Activated CD8-positive, alpha-beta memory T cell treated with anti-CD3 and anti-CD28 coated beads, Interleukin-2, amount 50 U/mL, for 1 hour (primary cell): ENCODE data around the gene CRACR2B.

Experiments
- DNase-seq: peaks from one replicate; pipeline ENCODE4 v3.0.0-alpha.2; 2020; ENCODE audit errors: extremely low read depth

Gene CRACR2B

DNA sequence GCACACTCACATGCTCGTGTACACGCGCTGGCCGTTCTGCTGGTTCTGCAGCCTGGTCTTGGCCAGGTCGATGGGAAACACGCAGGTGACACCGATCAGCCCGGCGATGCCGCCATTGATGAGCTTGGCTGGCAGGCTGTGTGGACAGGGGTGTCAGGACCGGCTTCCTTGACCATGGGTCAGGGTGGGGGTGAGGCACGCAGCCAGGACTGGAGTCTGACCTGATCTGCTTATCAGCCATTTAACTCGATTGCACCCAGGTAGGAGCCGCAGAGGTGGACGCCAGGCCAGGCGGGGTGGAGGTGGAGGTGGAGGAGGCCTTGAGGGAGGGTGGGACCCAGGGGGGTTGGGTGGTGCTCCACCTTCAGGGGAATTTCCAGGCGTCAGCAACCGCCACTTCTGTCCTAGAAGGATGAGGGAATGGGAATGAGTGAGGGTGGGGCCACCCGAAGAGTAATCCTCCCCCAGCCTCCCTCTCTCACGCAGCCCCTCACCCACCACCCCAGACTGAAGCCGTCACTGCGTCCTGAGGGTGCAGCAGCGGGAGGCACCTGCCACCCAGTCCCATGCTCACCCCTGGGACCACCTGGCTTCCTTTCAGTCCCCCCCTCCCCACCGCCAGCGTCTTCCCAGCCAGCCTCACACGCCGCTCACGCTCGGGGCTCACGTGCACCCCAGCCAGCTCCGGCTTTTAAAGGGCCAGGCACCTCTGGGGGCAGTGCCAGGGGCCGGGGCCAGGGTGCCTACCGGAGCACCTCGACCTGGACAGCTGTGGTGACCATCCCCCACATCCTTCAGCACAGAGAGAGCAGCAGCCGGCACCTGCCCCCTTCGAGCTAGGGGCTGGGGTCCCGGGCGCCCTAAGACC, 32.7 kb upstream of the CRACR2B start:
- DNase-seq = no peak

DNA sequence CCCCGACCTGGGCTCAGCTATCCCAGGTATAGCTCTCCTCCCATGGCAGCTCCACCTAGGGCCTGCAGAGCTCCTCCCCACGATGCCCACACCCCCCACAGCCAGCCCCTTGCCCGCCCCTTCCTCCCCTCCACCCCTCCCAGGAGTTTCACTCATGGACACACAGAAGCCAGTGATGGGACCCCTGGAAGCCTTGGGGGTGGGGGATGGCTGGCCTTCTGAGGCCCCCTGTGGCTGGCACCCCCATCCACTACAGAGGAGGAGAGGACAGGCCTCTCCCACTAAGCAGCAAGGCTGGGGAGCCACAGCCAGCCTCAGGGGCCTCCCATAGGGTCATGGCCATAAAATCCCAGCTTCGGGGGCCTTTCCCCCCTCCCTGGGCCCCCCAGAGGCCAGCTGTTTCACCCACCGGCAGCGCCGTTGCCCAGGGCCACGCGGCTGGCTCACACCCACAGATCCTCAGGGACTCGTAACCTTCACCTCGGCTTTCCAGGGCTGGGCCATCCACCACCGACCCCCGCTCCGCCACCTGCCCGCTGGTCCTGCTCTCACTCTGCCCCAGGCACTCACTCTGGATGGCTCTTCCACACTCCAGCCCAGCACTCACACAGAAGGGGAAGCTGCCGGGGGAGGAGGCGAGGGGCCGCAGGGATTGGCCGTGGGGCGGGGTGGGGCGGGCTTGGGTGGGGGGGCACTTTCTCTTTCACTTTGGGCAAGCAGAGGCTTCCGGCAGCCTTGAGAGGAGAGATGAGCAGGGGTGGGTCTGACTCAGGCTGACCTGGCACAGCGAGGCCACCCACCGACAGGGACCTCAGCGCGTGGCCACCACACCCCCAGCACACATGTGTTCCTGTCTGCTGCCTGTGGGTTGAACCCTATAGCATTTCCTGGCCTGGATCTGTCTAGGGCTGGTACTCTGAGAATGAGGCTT, 31.8 kb upstream of the CRACR2B start:
- peak; percentile 39 for DNase-seq

DNA sequence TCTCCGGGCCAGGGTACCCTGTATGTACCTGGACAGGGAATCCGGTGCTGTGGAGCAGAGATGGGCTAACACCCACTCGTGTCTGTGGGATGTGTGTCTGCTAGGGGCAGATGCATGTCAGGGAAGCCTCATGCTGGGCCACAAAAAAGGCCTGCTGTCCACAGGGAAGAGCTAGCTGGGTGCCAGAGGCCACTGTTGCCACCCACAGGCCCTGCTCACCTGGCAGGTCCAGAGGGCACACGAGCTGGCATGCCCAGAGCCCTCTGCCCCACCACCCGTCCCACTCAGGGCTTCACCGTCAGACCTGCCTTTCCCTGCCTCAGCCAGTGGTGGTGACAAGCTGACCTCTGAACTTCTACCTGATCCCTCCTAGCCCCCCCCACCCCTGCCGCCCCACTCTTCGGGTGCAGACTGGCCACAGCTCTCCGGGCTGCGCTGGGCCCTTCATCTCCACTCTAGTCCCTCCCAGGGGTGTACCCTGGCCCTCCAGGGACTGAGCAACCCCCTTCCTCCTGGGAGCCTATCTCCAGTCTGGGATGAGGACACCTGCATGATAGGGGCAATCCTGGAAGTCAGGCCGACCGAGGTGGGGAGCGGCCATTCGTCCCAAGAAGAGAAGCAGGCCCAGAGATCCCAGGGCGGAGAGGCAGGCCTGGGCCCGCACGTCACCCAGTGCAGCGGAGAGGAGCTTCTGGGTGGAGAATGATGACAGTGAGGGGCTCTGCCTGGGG, 31.0 kb upstream of the CRACR2B start:
- no peak for DNase-seq

DNA sequence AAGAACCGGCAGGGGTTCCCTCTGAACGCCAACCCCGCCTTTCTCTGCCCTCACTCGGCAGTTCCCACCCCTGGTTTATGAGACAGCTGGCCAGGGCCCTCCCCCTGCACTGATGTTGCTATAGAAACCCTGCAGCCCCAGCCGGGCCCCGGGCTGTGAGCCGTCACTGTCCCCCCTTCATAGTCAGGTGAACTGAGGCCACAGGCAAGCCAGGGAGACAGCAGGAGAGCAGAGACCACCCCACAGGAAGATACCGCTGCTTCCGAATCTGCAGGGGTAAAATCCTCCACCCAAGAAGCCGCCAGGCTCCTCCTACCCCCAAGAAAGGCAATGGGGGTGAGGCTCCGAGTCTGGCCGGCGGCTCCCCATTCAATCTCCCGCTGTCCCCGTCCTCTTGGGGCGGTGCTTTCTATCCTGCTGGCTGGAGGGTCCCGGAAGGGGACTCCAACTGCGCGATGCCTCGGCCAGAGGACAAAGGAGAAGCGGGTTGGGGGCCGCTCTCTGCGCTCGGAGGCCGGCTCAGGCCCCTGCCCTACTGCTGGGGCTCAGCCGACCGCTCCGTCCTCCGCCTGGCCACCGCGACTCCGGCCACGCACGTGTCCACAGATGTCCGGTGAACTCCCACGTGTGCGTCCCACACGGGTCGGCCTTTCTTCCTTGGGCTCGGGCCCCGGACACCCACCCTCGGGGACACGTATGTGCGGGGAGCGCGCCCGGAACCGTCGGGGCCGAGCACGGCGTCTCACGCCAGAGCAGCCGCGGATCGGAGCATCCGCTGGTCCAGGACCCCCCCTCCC, 30.2 kb upstream of the CRACR2B start:
- peak; percentile 62 for DNase-seq

DNA sequence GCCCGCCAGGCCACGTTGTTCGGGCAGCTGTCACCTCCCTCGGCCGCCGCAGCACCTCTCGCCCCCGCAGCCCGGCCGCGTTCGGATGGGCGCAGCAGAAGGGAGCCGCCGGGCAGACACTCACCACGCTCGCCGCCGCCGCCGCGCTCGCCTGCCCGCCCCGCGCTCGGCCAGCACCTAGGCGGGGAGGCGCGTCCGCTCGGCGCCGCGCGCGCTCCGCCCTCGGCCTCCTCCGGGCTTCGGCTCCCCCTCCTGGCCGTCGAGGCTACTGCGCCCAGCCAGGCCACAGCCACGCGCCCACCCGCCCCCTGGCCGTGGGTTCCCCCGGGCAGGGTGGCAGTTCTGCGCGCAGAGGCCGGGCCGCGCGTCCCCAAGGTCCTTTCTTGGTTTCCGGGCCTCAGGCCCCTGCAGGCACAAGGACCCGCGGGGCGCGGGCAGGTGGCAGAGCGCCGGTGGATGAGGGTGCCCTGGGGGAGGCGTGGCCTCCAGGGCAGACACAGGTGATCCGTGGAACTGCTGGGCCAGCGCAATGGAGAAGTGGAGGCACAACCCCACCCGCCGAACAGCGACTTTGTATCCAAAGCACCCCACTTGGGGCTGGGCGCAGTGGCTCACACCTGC, 29.5 kb upstream of the CRACR2B start, which contains the start of gene SLC25A22:
TSS of gene SLC25A22 (minus strand) at position 189 of the 621 bp plus-strand sequence. CDS start 3,275 bp downstream, outside the sequence.
- DNase-seq = no peak

DNA sequence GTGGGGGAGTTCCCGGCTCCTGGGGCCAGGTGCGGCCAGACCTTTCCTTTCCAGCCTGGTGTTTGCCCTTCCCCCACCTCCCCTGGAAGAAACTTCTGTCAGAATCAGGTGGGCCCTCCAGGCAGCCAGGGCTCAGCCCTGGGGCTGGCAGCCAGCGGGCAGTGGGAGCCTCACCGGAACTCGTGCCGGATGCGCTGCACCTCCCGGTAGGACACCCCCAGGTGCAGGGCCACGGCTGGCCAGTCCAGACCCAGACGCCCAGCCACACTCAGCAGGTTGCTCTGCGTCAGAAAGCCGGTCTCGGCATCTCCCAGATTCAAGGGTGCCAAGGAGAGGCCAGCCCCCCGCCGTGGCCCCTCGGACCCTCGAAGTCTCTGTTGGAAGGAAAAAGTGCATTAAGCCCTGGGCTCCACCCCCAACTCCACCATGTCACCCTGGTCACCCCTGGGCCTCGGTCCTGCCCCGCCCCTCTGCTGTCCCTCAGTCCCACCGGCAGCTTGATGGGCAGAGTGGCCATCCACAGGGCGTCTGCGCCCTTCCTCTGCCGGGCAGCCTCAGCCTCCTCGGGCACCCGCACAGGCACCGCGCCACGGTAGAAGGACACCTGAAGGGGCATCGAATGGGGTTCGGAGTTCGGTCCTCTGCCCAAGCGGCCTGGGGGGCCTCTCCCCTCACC, 27.9 kb upstream of the CRACR2B start:
- no peak for DNase-seq

DNA sequence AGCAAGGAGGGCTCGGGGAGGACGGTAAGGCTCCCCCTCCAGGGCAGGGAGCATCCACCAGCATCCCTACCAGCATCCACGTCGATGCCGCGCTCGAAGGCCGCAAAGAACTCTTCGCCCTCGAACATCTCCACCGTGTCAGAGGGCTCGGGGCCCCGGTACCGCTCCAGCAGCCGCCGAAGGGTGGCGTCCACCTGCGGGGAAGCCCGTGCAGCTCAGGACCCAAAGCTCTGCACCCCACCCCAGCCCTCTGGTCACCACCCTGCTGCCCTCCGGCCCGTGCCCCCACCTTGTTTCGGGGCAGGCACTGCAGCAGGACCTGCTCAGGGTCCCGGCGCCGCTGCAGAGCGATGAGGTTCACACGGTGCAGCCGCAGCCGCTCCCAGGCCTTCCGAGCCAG, 27.2 kb upstream of the CRACR2B start:
- no peak for DNase-seq

DNA sequence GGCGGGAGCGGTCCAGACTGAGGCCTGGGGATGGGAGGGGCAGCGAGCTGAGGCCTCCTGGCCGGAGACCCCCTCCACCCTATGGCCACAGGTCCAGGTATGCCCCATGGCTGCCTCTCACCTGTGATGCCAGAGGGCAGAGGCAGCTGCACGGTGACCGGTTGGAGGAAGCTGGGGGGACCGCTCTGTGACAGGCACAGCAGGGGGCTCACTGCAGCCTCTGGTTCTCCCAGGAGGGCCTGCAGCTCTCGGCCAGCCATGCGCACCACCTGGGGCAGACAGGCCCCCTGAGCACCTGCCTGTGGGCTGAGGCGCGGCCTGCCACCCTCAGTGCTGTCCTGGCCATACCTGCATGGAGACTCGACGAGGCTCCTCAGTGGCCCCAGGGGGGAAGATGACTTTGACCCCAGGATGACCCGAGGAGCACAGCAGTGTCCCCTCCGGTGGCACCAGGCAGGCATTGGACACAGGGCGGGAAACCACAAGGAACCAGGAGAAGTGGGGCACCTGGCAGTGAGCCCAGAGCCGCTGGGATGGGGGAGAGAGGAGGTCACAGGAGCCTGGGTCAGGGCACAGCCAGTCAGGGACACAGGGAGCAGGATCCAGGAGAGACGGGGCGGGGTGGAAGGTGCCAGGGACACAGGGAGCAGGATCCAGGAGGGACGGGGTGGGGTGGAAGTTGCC, 26.5 kb upstream of the CRACR2B start:
- no peak for DNase-seq

DNA sequence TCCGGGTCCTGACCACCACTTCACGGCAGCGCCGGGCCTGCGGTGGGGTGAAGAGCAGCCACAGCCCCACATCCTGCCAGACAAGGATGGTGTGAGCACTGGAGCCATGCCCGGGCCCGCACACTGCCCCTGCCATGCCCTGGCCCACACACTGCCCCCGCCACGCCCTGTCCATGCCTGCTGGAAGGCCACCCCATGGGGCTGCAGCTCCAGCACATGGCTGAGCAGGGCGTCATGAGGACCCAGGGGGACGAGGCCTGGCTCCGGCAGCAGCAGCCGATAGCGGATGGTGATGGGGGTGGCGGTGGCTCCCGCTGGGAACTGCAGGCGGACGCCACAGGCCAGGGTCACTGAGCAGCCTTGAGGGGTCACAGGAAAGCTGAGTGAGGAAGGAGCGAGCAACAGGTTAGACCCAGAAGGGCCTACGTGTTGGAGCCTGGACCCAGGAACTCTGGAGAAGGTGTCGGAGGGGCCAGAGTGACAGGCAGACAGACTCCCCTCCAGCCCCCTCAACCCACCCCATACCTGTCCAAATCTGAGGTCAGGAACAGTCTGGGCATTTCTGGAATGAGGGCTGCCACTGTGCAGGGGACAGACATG, 25.6 kb upstream of the CRACR2B start:
- no peak for DNase-seq

DNA sequence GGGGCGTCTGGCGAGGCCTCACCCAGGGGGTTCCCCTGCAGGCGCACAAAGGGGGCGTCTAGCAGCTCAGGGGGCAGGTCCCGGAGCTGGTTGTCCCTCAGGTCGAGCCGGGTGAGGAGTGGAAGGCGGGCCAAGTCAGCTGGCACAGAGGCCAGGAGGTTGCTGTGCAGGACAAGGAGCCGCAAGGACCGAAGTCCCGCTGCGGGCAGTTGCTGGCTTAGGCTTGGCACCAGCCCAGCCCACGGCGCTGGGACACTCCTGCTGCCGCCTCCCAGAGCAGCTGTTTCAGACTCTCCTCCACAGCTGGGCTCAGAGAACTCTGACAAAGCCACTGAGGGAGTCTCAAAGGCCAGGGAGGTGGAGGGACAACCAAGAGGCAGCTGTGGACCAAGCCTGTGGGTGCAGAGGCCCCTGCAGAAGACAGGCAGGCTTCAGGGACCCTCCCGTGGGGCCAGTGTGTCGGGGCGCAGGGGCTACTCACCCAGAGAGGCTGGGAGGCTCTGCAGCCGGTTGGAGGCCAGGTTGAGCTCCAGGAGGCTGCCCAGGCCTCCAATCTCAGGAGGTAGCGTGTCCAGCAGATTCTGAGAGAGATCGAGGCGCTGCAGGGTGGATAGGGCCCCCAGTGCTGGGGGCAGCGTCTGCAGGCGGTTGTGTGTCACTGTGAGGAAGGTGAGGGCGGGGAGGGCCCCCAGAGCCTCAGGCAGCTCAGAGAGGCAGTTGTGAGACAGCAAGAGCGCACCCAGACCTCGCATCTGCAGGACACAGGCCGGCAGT, 24.8 kb upstream of the CRACR2B start:
- no peak for DNase-seq

DNA sequence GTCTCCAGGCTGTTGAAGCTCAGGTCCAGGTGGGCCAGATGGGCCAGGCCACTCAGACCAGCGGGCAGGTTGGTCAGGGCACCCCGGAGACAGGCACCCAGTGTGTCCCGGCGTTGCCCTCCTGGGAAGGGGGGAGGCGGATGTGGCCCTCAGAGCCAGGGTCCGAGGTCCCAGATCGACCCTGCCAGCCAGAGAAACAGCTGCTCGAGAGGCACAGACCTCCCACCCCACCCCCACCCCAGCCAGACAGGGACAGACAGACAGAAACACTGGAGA, 24.3 kb upstream of the CRACR2B start:
- DNase-seq = no peak

DNA sequence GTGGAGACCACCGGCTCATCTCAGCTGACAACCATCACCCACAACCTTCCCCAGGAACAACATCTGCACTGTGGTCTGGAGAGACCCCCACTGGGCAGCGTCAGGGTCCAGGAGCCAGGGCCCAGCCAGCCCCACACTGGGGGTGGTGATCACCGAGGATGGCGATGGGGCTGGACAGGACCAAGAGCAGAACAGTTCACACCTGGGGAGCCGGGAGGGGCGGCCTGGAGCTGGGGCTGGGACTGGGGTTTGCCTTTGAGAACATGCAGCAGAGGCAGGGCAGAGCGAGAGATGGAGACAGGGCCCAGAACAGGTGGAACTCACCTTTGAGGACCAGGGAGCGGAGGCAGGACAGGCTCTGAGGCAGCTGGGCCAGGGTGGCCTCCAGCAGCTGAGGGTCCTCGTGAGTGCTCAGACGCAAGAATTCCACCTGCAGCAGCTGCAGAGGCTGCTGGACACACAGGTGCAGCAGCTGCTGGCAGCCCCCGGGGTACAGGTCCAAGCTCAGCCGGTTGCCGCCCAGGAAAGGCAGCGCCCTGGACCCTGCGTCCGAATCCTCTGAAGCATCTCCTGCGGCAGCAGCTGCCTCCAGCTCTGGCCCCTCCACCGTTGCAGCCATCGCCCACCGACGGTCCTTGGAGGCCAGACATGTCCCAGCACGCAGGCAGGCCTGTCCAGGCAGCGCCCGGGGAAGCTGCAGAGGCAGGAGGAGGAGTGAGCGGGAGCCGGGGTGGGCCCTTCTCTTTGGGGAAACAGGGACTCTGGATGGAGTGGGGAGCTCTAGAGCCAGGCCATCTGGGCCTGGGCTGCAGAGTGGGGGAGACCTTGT, 23.7 kb upstream of the CRACR2B start:
- DNase-seq = no peak

DNA sequence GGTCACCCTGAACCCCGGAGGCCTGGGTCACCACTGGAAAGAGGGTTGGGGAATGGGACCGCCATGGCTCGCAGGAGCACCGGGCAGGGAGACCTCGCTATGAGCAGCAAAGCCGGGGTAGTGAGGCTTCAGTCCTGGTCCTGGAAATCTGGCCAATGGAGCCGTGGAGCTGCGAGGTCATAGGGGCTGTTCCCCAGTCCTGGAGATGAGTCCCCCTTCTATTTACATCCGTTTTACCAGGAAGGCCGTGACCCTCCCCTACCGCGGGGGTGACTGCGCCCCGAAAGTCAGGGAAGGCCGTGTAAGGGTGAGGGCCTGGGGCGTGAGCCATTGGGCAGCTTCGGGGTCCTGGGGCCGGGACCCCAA, 23.1 kb upstream of the CRACR2B start:
- DNase-seq = no peak

DNA sequence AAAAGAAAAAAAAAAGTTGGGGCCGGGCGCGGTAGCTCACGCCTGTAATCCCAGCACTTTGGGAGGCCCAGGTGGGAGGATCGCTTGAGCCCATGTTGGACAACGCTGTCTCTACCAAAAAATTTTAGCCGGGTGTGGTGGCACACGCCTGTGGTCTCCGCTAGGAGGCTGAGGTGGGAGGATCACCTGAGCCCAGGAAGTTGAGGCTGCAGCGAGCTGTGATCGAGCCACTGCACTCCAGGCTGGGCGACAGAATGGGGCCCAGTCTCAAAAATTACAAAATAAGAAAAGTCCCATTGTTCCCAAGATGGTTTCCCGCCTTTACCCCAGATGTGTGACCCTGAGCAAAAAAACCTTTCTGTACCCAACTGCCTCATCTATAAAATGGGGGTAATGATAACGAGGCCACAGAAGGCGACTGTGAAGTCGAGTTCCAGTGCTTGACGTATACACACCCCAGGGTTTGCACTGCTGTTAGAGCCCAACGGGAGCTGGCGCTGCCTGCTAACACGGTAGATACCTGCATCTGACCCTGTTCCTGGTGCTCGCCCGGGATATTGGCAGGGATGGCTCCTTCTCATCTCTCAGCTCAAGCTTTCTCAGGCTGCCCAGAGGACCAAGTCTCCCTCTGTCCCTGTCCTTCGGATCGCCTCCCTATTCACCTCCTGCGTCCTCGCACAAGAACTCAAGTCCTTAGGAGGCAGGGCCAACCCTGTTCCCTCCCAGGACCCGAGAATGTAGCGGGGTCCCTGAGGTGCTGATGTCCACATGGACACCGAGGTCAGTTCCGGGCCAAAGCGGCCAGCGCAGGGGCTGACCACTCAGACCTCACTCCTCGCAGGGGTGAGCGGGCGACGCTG, 19.1 kb upstream of the CRACR2B start:
- DNase-seq = no peak

DNA sequence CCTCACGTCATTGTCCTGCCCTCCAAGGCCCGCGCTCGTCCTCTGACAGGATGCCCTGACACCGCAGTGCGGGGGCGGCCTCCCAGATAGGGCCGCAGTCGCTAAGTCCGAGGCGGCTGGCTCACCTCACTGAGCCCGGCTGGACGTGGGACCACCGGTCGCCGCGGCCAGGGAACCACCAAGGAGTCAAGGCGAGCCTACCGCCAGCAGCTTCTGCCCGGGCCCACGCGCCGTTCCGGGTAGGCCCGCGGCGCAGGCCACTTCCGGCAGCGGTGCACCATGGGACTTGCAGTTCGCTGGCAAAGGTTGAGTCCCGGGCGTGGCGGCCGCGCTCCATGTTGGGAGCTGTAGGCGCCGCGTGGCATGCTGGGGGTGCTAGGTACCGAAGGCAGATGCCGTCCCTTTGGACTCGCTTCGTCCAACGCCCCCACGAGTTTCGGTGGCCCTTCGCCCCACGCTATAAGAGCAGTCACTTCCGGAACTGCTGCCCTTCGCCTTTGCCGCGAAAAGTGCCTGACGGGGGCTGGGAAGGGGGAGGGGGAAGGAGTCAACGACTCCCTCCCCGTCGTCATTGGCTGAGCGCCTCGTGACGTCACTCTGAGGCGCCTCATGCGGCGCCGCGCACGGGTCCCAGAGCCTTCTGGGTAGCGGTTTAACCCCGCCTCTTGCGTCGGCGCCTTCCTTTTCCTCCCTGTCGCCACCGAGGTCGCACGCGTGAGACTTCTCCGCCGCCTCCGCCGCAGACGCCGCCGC, 18.3 kb upstream of the CRACR2B start, which contains the start of gene RPLP2:
TSS of gene RPLP2 (plus strand) at position 681 of the 753 bp plus-strand sequence. CDS start 268 bp downstream, outside the sequence.
- DNase-seq = peak; percentile 90

DNA sequence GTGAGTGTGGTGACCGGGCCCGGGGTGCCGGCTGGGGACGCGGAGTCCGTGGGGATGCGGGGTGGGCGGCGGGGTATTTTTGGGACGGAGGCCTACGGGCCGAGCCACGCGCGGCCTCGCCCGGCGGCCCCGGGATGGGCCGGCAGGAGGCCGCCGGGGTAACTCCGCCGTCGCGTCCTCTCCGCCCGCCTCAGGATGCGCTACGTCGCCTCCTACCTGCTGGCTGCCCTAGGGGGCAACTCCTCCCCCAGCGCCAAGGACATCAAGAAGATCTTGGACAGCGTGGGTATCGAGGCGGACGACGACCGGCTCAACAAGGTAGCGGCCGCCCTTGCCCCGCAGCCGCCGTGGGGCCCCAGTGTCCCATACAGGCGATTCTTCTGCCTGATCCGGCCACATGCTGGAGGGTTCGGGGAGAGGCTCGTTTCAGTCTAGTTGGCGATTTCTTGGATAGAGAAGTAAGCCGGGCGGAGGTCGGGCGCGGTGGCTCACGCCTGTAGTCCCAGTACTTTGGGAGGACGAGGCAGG, 17.6 kb upstream of the CRACR2B start:
- no peak for DNase-seq
